ENCODE measurements around the gene SPECC1.
A peak's percentile ranks its signal among the peaks of the same experiment; 100 is the strongest.
"Not testable (repeated sequence)": the region's sequence is repeated elsewhere in the genome, so short reads cannot be mapped to it uniquely, and the experiment has no call there.

The SPECC1 gene

DNA sequence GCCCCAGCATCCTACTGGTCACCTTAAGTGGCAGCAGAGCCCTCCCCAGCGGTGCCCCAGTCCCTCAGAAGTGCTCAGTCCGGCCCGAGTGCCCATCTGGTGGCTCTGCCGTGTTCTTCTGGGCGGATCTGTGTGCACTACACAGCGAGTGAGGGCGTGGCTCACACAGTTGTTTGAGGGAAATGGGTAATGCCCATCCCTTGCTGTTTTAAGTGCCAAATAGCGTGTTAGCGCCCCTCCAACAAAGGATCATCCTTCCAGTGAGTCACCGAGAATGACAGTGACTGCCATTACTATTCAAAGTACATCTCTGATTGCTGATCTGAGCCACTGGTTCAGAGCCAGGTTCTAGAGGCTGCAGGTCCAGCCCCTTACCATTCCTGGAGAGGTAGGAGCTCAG lies 306.2 kb downstream of the SPECC1 start:
- intact Hi-C loops (cut with DNase I; ENCODE audit: low total_unique reads) = loop anchor here (10.0 kb wide), 1 partner anchor 321 kb away; no protein-coding TSS in a partner anchor
- H3K27me3 ChIP-seq = no peaks in the 10 kb centered on the region
- H3K4me1 ChIP-seq = peaks cover 0 to 6% (median under 1%) of the 10 kb centered on the region in 4 donors
- no peaks in the 10 kb centered on the region for H3K9me3 ChIP-seq
- TF ChIP-seq, protein P1, sequence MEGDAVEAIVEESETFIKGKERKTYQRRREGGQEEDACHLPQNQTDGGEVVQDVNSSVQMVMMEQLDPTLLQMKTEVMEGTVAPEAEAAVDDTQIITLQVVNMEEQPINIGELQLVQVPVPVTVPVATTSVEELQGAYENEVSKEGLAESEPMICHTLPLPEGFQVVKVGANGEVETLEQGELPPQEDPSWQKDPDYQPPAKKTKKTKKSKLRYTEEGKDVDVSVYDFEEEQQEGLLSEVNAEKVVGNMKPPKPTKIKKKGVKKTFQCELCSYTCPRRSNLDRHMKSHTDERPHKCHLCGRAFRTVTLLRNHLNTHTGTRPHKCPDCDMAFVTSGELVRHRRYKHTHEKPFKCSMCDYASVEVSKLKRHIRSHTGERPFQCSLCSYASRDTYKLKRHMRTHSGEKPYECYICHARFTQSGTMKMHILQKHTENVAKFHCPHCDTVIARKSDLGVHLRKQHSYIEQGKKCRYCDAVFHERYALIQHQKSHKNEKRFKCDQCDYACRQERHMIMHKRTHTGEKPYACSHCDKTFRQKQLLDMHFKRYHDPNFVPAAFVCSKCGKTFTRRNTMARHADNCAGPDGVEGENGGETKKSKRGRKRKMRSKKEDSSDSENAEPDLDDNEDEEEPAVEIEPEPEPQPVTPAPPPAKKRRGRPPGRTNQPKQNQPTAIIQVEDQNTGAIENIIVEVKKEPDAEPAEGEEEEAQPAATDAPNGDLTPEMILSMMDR (IDR thresholded peaks at IDR 0.05) = no peak
- H3K4me3 ChIP-seq = no peak overlapping the region
- H3K27ac ChIP-seq = no peak overlapping the region
- DNase-seq = no peak
- H3K36me3 ChIP-seq = peaks cover 5 to 17% (median 12%) of the 10 kb centered on the region in 3 donors

DNA sequence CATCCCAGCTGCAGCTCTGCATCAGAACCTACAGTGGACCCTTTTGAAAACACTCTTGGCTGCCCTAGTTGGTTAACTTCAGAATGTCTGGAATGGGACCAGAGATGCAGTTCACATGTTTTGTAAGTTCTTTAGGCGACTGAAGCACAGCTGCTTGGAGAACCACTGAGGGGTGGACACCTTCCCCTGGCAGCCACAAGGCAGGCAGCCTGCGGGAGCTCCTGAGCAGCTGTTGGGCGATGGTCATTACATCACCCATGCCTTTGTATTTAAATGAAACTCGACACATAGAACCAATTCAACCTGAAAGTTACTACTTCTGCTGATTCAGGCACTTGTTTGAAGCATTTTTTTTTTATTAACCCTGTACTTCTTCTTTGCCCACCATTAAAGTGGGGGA lies 306.7 kb downstream of the SPECC1 start:
- Histone ChIP-seq H3K4me3 (no peak overlapping the region), H3K27me3 (no peaks in the 10 kb centered on the region), H3K36me3 (peaks cover 5 to 17% (median 12%) of the 10 kb centered on the region in 3 donors), H3K27ac (no peak overlapping the region), H3K4me1 (peaks cover 0 to 8% (median 3%) of the 10 kb centered on the region in 4 donors), H3K9me3 (no peaks in the 10 kb centered on the region)
- intact Hi-C loops (cut with DNase I; ENCODE audit: low total_unique reads) = loop anchor here (10.0 kb wide), 1 partner anchor 321 kb away; no protein-coding TSS in a partner anchor
- TF ChIP-seq, protein P1 (IDR thresholded peaks at IDR 0.05) = no peak
- no peak for DNase-seq

DNA sequence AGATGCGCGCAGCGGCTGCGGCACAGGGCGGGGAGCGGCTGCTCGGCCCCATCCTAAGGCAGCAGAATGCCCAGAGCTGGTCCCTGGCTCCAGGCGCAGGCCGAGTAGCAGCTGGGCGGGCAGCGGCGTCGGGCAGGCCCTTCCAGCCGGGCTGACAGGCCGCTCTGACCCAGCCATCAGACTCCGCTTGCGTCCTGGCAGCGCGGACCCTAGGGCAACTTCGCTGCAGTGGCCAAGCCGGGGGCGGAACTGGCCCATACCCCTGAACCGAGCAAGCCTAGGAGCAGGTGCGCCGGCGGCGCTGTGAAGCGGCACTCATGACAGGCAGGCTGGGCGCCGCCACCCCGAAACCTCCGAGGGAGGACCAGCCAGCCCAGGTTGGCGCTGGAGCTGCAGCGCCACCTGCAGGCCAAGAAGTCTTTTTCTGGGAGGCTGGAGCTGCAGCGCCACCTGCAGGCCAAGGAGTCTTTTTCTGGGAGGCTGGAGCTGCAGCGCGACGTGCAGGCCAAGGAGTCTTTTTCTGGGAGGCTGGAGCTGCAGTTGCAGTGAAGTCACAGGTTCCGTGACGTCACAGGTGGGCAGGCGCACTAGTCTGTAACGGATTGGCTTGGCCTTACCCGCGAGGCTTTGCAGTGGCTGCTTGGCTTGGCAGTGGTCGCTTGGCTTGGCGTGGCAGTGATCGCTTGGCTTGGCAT lies 311.5 kb downstream of the SPECC1 start:
- H3K27me3 ChIP-seq, H3K4me1 ChIP-seq, H3K9me3 ChIP-seq, H3K36me3 ChIP-seq: not testable (repeated sequence)
- H3K27ac ChIP-seq = peak overlapping the region; percentile 26 to 63
- TF ChIP-seq, protein P1 (IDR thresholded peaks at IDR 0.05) = peak; percentile 70 to 89
- peak; percentile 52 to 90 for DNase-seq
- H3K4me3 ChIP-seq = peak overlapping the region; percentile 48 to 55
- intact Hi-C loops (cut with DNase I; ENCODE audit: low total_unique reads) = loop anchor here (2.0 kb wide), 2 partner anchors 94 to 198 kb away; no protein-coding TSS in a partner anchor

DNA sequence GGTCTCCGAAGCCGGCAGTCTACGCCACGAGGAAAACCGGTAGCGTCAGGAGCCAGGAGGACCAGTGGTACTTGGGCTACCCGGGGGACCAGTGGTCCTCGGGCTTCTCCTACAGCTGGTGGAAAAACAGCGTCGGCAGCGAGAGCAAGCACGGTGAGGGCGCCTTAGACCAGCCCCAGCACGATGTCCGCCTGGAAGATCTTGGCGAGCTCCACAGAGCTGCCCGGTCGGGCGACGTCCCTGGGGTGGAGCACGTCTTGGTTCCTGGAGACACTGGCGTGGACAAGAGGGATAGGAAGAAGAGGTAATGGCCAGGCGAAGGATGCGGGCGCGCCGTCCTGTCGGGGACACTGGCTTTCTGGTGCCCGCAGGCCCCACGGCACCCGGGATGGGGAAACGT lies 312.2 kb downstream of the SPECC1 start:
- DNase-seq, H3K4me1 ChIP-seq, H3K9me3 ChIP-seq, H3K27me3 ChIP-seq, H3K36me3 ChIP-seq: not testable (repeated sequence)
- Histone ChIP-seq H3K27ac (peak overlapping the region in 1 of 2 donors; percentile 46), H3K4me3 (peak overlapping the region in 1 of 2 donors; percentile 11)
- intact Hi-C loops (cut with DNase I; ENCODE audit: low total_unique reads) = loop anchor here (2.0 kb wide), 2 partner anchors 95 to 199 kb away; no protein-coding TSS in a partner anchor

DNA sequence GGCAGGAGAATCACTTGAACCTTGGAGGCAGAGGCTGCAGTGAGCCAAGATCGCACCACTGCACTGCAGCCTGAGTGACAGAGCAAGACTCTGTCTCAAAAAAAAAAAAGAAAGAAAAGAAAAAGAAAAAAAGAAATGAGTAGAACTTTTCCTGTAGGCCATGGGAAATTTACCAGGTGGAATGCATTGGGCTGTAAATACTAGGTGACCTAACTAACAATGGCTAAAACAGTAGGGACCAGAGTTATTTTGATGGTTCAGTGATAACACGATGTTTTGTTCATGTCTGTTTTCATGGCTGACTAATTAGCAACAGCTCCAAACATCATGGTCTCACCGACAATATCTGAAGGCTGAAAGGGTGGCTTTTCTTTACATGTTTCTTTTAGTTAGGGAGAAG lies 318.6 kb downstream of the SPECC1 start:
- H3K36me3 ChIP-seq; H3K27me3 ChIP-seq; H3K4me3 ChIP-seq; H3K27ac ChIP-seq; H3K9me3 ChIP-seq; H3K4me1 ChIP-seq; intact Hi-C loops (cut with DNase I; ENCODE audit: low total_unique reads); DNase-seq: not testable (repeated sequence)

DNA sequence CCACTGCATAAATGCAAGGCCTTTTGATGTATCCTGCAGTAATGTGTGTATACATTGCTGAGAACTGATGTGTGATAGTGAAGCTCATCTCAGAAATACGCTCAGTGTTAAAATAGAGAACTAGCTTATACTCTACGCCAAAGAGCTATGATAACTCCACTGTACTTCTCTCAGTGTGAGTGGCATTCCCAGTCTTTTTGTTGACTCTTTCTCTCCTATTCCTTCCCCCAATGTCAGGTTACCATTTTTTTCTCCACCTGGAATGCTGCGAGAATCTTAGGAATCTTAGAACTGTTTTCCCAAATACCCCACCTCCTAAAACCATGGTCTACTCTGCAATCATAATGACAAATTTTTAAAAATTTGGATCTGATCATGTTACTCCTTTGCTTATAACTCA lies 342.2 kb downstream of the SPECC1 start:
- intact Hi-C loops (cut with DNase I; ENCODE audit: low total_unique reads); H3K4me3 ChIP-seq; H3K9me3 ChIP-seq: not testable (repeated sequence)

DNA sequence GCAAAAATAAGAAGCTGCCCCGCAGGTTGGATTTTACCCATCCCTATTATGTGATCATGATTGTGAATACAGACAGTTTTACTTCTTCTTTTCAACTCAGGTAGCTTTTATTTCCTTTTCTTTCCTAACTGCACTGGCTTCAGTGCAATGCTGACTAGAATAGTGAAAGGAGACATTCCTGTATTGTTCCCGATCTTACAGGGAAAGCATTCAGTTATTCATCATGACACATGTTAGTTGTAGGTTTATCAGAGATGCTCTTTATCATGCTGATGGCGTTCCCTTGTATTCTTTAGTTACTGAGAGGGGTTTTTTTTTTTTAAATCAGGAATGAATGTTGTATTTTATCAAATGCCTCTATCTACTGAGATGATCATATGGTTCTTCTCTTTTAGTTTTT lies 343.4 kb downstream of the SPECC1 start:
- H3K4me3 ChIP-seq; DNase-seq; H3K4me1 ChIP-seq; H3K27ac ChIP-seq; H3K9me3 ChIP-seq; H3K36me3 ChIP-seq; H3K27me3 ChIP-seq; intact Hi-C loops (cut with DNase I; ENCODE audit: low total_unique reads): not testable (repeated sequence)

More for the DNA sequence above, 342.2 kb downstream of the SPECC1 start:
- H3K27me3 ChIP-seq, DNase-seq, H3K36me3 ChIP-seq, H3K4me1 ChIP-seq, H3K27ac ChIP-seq: not testable (repeated sequence)

DNA sequence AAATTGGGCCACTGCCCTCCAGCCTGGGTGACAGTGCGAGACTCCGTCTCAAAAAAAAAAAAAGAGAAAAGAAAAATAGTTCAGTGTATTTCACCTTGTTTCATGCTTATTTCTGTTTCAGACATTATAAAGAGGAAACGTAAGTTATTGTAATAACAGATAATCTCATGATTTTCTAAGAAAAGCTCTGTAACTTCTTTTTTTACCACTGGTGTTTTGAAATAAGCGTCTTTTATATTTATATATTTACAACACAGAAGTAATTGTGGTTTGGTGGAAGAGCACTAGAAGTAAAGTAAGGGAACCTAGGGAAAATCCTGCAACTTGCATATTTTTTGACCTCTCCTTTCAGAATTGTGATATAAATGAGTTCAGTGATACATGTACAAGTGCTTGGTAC lies 354.7 kb downstream of the SPECC1 start:
- H3K9me3 ChIP-seq; H3K36me3 ChIP-seq; H3K4me1 ChIP-seq; DNase-seq; H3K27ac ChIP-seq; intact Hi-C loops (cut with DNase I; ENCODE audit: low total_unique reads); H3K27me3 ChIP-seq; H3K4me3 ChIP-seq: not testable (repeated sequence)
